Prostate gland (tissue), 2 donors: ENCODE data around the gene ACTG2. TPM values are rescaled to one million over a fixed set of nuclear protein-coding genes. Genes with fewer than 3 reads are reported as not detected.

Experiments used
- DNase-seq: peaks from one replicate; pipeline ENCODE4 v3.0.0-alpha.2; 2019; ENCODE audit warnings: low spot score
- H3K27ac ChIP-seq, 2 donors: fragments of 200-600 bp; sonication (generic); 2 replicates each; pipeline ENCODE4 v1.5.1; 2017 to 2019
- H3K27me3 ChIP-seq: fragments of 200-600 bp; sonication (generic); replicated peaks from 2 replicates; pipeline ENCODE4 v1.5.1; 2019; ENCODE audit not compliant: insufficient read depth
- H3K36me3 ChIP-seq, 2 donors: fragments of 200-600 bp; sonication (generic); 1 replicate in 1 of 2; 2 replicates in 1 of 2; pipeline versions ENCODE4 v1.5.1 to v1.8.1; 2017 to 2019
- H3K4me1 ChIP-seq: fragments of 200-600 bp; sonication (generic); replicated peaks from 2 replicates; pipeline ENCODE4 v1.5.1; 2019
- H3K4me3 ChIP-seq, 2 donors: fragments of 200-600 bp; sonication (generic); 2 replicates each; pipeline ENCODE4 v1.5.1; 2017 to 2019
- H3K9me3 ChIP-seq: fragments of 200-600 bp; sonication (generic); 2 replicates; pipeline ENCODE4 v1.5.1; 2017
- CTCF ChIP-seq, 4 experiments: fragments of 200-600 bp in 2 of 4; fragments of 450-650 bp in 2 of 4; sonication (generic) in 2 of 4; IDR thresholded peaks; 1 replicate in 3 of 4; 2 replicates in 1 of 4; pipeline ENCODE4 v1.5.1; 2016 to 2019; ENCODE audit warnings: antibody characterized with exemption in 4 of 4, mild to moderate bottlenecking in 2 of 4, moderate library complexity in 2 of 4
- POLR2A ChIP-seq: fragments of 450-650 bp; IDR thresholded peaks from one replicate; pipeline ENCODE4 v1.6.1; 2016; ENCODE audit warnings: antibody characterized with exemption, mild to moderate bottlenecking
- POLR2AphosphoS5 ChIP-seq: sonication (generic); formaldehyde crosslinking; IDR thresholded peaks from one replicate; pipeline ENCODE4 v1.6.1; 2017; ENCODE audit warnings: antibody characterized with exemption
- WGBS: methylation state at CpG from one replicate; pipeline ENCODE4 v1.1.5; 2018; 5-methylcytosine and 5-hydroxymethylcytosine counted together
- intact Hi-C: fragments of 100-400 bp; cut with DNase I; formaldehyde crosslinking; loops from one replicate; pipeline ENCODE4 v1.14.2; 2022
- total RNA-seq, 2 donors: library from RNA; depleted of rRNA; stranded (reverse); fragments of >200 nt; gene quantifications; one replicate each; pipeline ENCODE4 v1.1.0, GENCODE V29; 2016

ACTG2 gene
- total RNA-seq, 2 donors from 2014 or later: 1,031 to 1,176 TPM

- Histone ChIP-seq H3K27me3 (no peaks in the 10 kb centered on the region), H3K36me3 (no peaks in the 10 kb centered on the region), H3K27ac (no peak overlapping the region), H3K9me3 (no peaks in the 10 kb centered on the region), H3K4me3 (no peak overlapping the region), H3K4me1 (no peaks in the 10 kb centered on the region)
- DNase-seq: no peak
- 55% methylated on average over 5 of the region's 5 CpGs for WGBS
- intact Hi-C loops: no loop called here
- TF ChIP-seq CTCF (IDR thresholded peaks at IDR 0.05) (no peak), POLR2AphosphoS5 (no peak), POLR2A (no peak)
Measured at GRCh38 chr2:73962798-73963197, 70.0 kb downstream of the ACTG2 start.

GRCh38 chr2:73963385-73964120 lies 70.7 kb downstream of the ACTG2 start:
- Histone ChIP-seq H3K4me3 (no peak overlapping the region), H3K27me3 (no peaks in the 10 kb centered on the region), H3K36me3 (no peaks in the 10 kb centered on the region), H3K27ac (no peak overlapping the region), H3K4me1 (no peaks in the 10 kb centered on the region), H3K9me3 (no peaks in the 10 kb centered on the region)
- intact Hi-C loops: no loop called here
- TF ChIP-seq CTCF (IDR thresholded peaks at IDR 0.05): no peak
- TF ChIP-seq POLR2AphosphoS5: no peak
- TF ChIP-seq POLR2A: no peak
- 81% methylated on average over 13 of the region's 13 CpGs for whole genome bisulfite sequencing
- no peak for DNase-seq

DNA sequence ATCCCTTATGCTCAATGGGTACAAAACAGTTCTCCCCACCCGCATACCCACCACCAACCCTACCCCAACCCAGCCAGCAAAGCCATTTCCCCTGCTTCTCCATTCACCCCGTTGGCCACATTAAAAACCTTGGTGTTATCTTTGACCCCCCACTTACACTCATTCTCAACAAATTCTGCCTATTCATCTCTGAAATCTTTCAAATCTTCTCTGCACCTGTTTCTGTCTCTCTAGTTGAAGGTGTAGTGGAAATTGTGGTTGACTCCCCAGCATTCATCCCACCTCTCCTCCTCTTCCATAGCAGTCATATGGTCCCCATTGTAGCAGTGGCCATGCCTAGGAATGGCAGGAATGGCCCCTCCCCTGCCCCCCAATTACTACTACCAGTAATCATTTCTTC lies 71.4 kb downstream of the ACTG2 start:
- H3K4me1 ChIP-seq: no peaks in the 10 kb centered on the region
- no peak overlapping the region for H3K27ac ChIP-seq
- 96% methylated on average over 2 of the region's 2 CpGs for WGBS
- no peaks in the 10 kb centered on the region for H3K27me3 ChIP-seq
- no peaks in the 10 kb centered on the region for H3K36me3 ChIP-seq
- TF ChIP-seq CTCF (IDR thresholded peaks at IDR 0.05) (no peak), POLR2A (no peak), POLR2AphosphoS5 (no peak)
- H3K9me3 ChIP-seq: no peaks in the 10 kb centered on the region
- intact Hi-C loops: no loop called here
- H3K4me3 ChIP-seq: no peak overlapping the region
- DNase-seq: no peak

DNA sequence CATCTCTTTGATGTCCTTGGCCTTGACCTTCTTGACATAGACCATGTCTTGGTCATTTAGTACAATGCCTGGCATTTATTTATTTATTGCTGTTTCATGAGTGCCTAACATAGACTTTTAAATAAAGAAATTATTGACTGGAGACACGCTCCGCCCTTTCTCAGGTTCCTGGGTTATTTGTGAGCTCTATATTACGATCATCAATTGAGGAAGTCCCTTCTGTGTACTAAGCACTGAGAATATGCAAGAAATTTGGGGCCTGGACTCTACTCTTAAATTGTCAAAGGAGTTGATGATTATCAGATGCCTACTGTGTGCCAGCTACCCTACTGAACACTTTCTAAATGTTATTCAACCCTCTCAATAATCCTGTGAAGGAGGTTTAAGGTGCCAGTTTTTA lies 72.2 kb downstream of the ACTG2 start:
- H3K9me3 ChIP-seq: no peaks in the 10 kb centered on the region
- DNase-seq: no peak
- no peaks in the 10 kb centered on the region for H3K36me3 ChIP-seq
- no peaks in the 10 kb centered on the region for H3K4me1 ChIP-seq
- no peak for TF ChIP-seq CTCF (IDR thresholded peaks at IDR 0.05)
- no peak for TF ChIP-seq POLR2AphosphoS5
- TF ChIP-seq POLR2A: no peak
- 95% methylated on average over 3 of the region's 3 CpGs for WGBS
- no peak overlapping the region for H3K4me3 ChIP-seq
- intact Hi-C loops: no loop called here
- H3K27ac ChIP-seq: no peak overlapping the region
- no peaks in the 10 kb centered on the region for H3K27me3 ChIP-seq

- TF ChIP-seq CTCF (IDR thresholded peaks at IDR 0.05) (no peak), POLR2A (no peak), POLR2AphosphoS5 (no peak)
- Histone ChIP-seq H3K9me3 (no peaks in the 10 kb centered on the region), H3K27me3 (no peaks in the 10 kb centered on the region), H3K4me1 (no peaks in the 10 kb centered on the region), H3K36me3 (no peaks in the 10 kb centered on the region), H3K4me3 (no peak overlapping the region), H3K27ac (no peak overlapping the region)
- no peak for DNase-seq
- intact Hi-C loops: no loop called here
- WGBS: 91% methylated on average over 8 of the region's 8 CpGs
Measured at GRCh38 chr2:73968357-73968937, 75.6 kb downstream of the ACTG2 start.
